Endothelial cell of umbilical vein (primary cell): ENCODE measurements around the gene DCDC1. TPM values are rescaled to one million over a fixed set of nuclear protein-coding genes. Genes with fewer than 3 reads are reported as not detected.

Experiments used
- BruUV-seq: library from RNA; stranded (reverse); fragments of 400-500 nt; replicated peaks from 2 replicates; lab custom pipeline; 2021; lab: Mats Ljungman, UMichigan
- CTCF ChIA-PET: fragments of 300-600, 350-600 bp; sonication (Branson Sonifier 250); formaldehyde crosslinking; loops from one replicate; lab custom pipeline; 2021; ENCODE audit warnings: antibody characterized with exemption, inconsistent platforms; lab: Charles Lee
- POLR2A ChIA-PET: fragments of 300-600, 350-600 bp; sonication (Branson Sonifier 250); formaldehyde crosslinking; loops from one replicate; lab custom pipeline; 2021; ENCODE audit warnings: antibody characterized with exemption, inconsistent platforms; lab: Charles Lee
- DNase-seq: peaks from one replicate; pipeline ENCODE4 v3.0.0-alpha.2; 2011; ENCODE audit warnings: low read depth, low spot score
- FAIRE-seq: peaks from 2 replicates; lab custom pipeline; 2011; peaks lifted over from hg19 to GRCh38; lab: Jason Lieb, UNC
- H2AFZ ChIP-seq: 2 replicates; pipeline ENCODE4 v1.6.0; 2012; ENCODE audit warnings: low read depth, low read length, control low read depth, inconsistent platforms
- H3K27ac ChIP-seq: 2 replicates; pipeline ENCODE4 v1.5.1; 2011; ENCODE audit warnings: low read depth, mild to moderate bottlenecking, control low read depth, low read length, moderate library complexity; ENCODE audit not compliant: insufficient read depth
- H3K27me3 ChIP-seq, 2 experiments: 2 replicates each; pipeline versions ENCODE4 v1.6.0 to v1.6.1; 2011; ENCODE audit warnings: low read length in 2 of 2, mixed read lengths in 1 of 2; ENCODE audit not compliant: control insufficient read depth in 2 of 2, insufficient read depth in 2 of 2
- H3K36me3 ChIP-seq, 2 experiments: 2 replicates in 1 of 2; 3 replicates in 1 of 2; pipeline ENCODE4 v1.5.1; 2011; ENCODE audit warnings: low read length in 2 of 2, mild to moderate bottlenecking in 1 of 2, moderate library complexity in 1 of 2; ENCODE audit not compliant: control insufficient read depth in 2 of 2, insufficient read depth in 2 of 2; ENCODE audit errors: extremely low read depth in 1 of 2
- H3K4me1 ChIP-seq: 3 replicates; pipeline ENCODE4 v1.5.1; 2011; ENCODE audit warnings: mild to moderate bottlenecking, low read length; ENCODE audit not compliant: control insufficient read depth, insufficient read depth; ENCODE audit errors: extremely low read depth
- H3K4me2 ChIP-seq: 2 replicates; pipeline ENCODE4 v1.6.1; 2011; ENCODE audit warnings: low read length, control low read depth, mixed read lengths; ENCODE audit not compliant: insufficient read depth
- H3K4me3 ChIP-seq, 3 experiments: fragments of 200-600 bp in 1 of 3; sonication (generic), shearing (Covaris generic) in 1 of 3; replicated peaks in 1 of 3; 2 replicates each; pipeline ENCODE4 v1.5.1; 2011 to 2016; ENCODE audit warnings: control low read depth in 3 of 3, low read length in 3 of 3, mild to moderate bottlenecking in 2 of 3, inconsistent platforms in 1 of 3, low read depth in 1 of 3, moderate library complexity in 1 of 3; ENCODE audit not compliant: insufficient read depth in 1 of 3
- H3K79me2 ChIP-seq: 2 replicates; pipeline ENCODE4 v1.6.0; 2012; ENCODE audit warnings: low read length, inconsistent platforms; ENCODE audit not compliant: control insufficient read depth, insufficient read depth
- H3K9ac ChIP-seq: replicated peaks from 2 replicates; pipeline ENCODE3; 2011; ENCODE audit warnings: low read length, control low read depth; ENCODE audit not compliant: insufficient read depth; ENCODE audit errors: extremely low read depth
- H3K9me1 ChIP-seq: replicated peaks from 3 replicates; pipeline ENCODE4 v1.6.0; 2011; ENCODE audit warnings: mild to moderate bottlenecking, low read length; ENCODE audit not compliant: control insufficient read depth, insufficient read depth; ENCODE audit errors: extremely low read depth
- H3K9me3 ChIP-seq: replicated peaks from 2 replicates; pipeline ENCODE4 v1.5.1; 2012; ENCODE audit warnings: low read length, inconsistent platforms; ENCODE audit not compliant: control insufficient read depth, insufficient read depth
- H4K20me1 ChIP-seq: replicated peaks from 2 replicates; pipeline ENCODE3; 2011; ENCODE audit warnings: mild to moderate bottlenecking, low read length; ENCODE audit not compliant: control insufficient read depth, insufficient read depth; ENCODE audit errors: extremely low read depth
- CTCF ChIP-seq, 2 donors: IDR thresholded peaks; 1 replicate in 1 of 2; 2 replicates in 1 of 2; pipeline ENCODE4 v1.5.1; 2011; ENCODE audit warnings: low read length in 2 of 2, mild to moderate bottlenecking in 2 of 2, moderate library complexity in 2 of 2, control low read depth in 1 of 2, inconsistent platforms in 1 of 2, low read depth in 1 of 2; ENCODE audit not compliant: insufficient read depth in 1 of 2; ENCODE audit errors: extremely low read depth in 1 of 2
- EZH2 ChIP-seq: IDR thresholded peaks from 2 replicates; pipeline ENCODE4 v1.6.1; 2012; ENCODE audit warnings: borderline replicate concordance, low read depth, mild to moderate bottlenecking, moderate library complexity, low read length, inconsistent platforms; ENCODE audit not compliant: severe bottlenecking
- FOS ChIP-seq: IDR thresholded peaks from 2 replicates; pipeline ENCODE4 v1.6.1; 2011; ENCODE audit warnings: mild to moderate bottlenecking, low read length, moderate library complexity, borderline replicate concordance; ENCODE audit not compliant: insufficient read depth
- GATA2 ChIP-seq: IDR thresholded peaks from 2 replicates; pipeline ENCODE4 v1.7.0; 2011; ENCODE audit warnings: low read depth, mild to moderate bottlenecking, moderate library complexity, mixed read lengths, low read length; ENCODE audit not compliant: insufficient read length, insufficient read depth
- JUN ChIP-seq: IDR thresholded peaks from 2 replicates; pipeline ENCODE4 v1.6.1; 2011; ENCODE audit warnings: borderline replicate concordance, low read depth; ENCODE audit not compliant: insufficient read length, insufficient read depth
- MYC ChIP-seq: IDR thresholded peaks from one replicate; pipeline ENCODE4 v1.6.1; 2011; ENCODE audit warnings: mild to moderate bottlenecking, low read depth, low read length
- POLR2A ChIP-seq: IDR thresholded peaks from 2 replicates; pipeline ENCODE4 v1.6.1; 2012; ENCODE audit warnings: low read depth, mild to moderate bottlenecking, control low read depth, low read length
- POLR2AphosphoS5 ChIP-seq: IDR thresholded peaks from 2 replicates; pipeline ENCODE4 v1.6.1; 2012; ENCODE audit warnings: low read depth, mild to moderate bottlenecking, control low read depth, low read length, moderate library complexity; ENCODE audit not compliant: insufficient read depth
- dilution Hi-C: fragments of 300-500 bp; cut with MboI; formaldehyde crosslinking; loops from one replicate; pipeline ENCODE4 v1.15.0; 2019; ENCODE audit warnings: low sequenced_read_pairs; ENCODE audit not compliant: extremely low pct_ligation_motif_present
- intact Hi-C: fragments of 100-400 bp; cut with micrococcal nuclease; formaldehyde crosslinking; loops from one replicate; pipeline ENCODE4 v1.10.0; 2022
- polyA plus RNA-seq, 4 experiments: library from polyadenylated mRNA; depleted of rRNA in 3 of 4; stranded (reverse) in 3 of 4; unstranded in 1 of 4; fragments of >200 nt; gene quantifications; 2 replicates each; pipeline versions ENCODE4 v1.2.1 to v1.2.3, GENCODE V29; 2011 to 2012; ENCODE audit warnings: missing spikeins in 1 of 4
- total RNA-seq: library from RNA; stranded (reverse); gene quantifications from 2 replicates; pipeline ENCODE4 v1.2.3, GENCODE V29; 2021
- TF ChIP-seq, protein P1 (sequence below): IDR thresholded peaks from 2 replicates; pipeline ENCODE4 v1.6.1; 2011; ENCODE audit not compliant: insufficient read depth, insufficient read length

Gene DCDC1
- total and polyA plus RNA-seq, 2 donors (not counting 3 experiments of a cell fraction or from before 2014, with no cell fraction given), result 0.04 TPM; not detected in 1

- Histone ChIP-seq H3K4me3 (no peak overlapping the region), H4K20me1 (no peaks in the 10 kb centered on the region), H3K9me1 (no peaks in the 10 kb centered on the region), H3K4me1 (no peaks in the 10 kb centered on the region), H3K9me3 (no peaks in the 10 kb centered on the region), H3K9ac (no peak overlapping the region), H3K79me2 (no peaks in the 10 kb centered on the region), H3K36me3 (no peaks in the 10 kb centered on the region), H3K27ac (no peak overlapping the region), H2AFZ (no peak overlapping the region), H3K27me3 (no peaks in the 10 kb centered on the region), H3K4me2 (no peak overlapping the region)
- DNase-seq (no peak), FAIRE-seq (no peak)
- TF ChIP-seq CTCF (IDR thresholded peaks at IDR 0.05; ENCODE audit: extremely low read depth in 1 of 2, insufficient read depth in 1 of 2, low read depth in 1 of 2, low read length in 2 of 2) (no peak), POLR2AphosphoS5 (no peak), EZH2 (no peak), JUN (no peak), POLR2A (no peak), GATA2 (no peak), MYC (no peak), FOS (no peak)
- TF ChIP-seq, protein P1, sequence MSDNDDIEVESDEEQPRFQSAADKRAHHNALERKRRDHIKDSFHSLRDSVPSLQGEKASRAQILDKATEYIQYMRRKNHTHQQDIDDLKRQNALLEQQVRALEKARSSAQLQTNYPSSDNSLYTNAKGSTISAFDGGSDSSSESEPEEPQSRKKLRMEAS, result no peak
- no TSS peak for BruUV-seq
- intact Hi-C loops (no loop called here), dilution Hi-C loops (no loop called here)
- CTCF ChIA-PET, result no interaction called here
- POLR2A ChIA-PET, result no interaction called here
Observed at GRCh38 chr11:31120428-31120827, 249.1 kb downstream of the DCDC1 start.
